Medulla oblongata (tissue), 1 donor: Measurements from ENCODE around the gene NDRG2.

ENCODE experiments used
- DNase-seq: peaks from one replicate; pipeline ENCODE4 v3.0.0-alpha.2; 2015; ENCODE audit errors: extremely low spot score

The NDRG2 gene

GRCh38 chr14:20970983-20971704 lies 53.7 kb downstream of the NDRG2 start:
- DNase-seq = peak; percentile 89

GRCh38 chr14:20970647-20970982 lies 54.2 kb downstream of the NDRG2 start:
- no peak for DNase-seq

- no peak for DNase-seq
Measured at GRCh38 chr14:20969336-20969735, 55.5 kb downstream of the NDRG2 start.
